ENCODE data around the gene ANKS1B. TPM values are rescaled to one million over a fixed set of nuclear protein-coding genes. Genes with fewer than 3 reads are reported as not detected.

Gene ANKS1B
- total RNA-seq, 4 donors from 2014 or later = 4.9 to 15.4 (median 9.4) TPM

GRCh38 chr12:99352269-99352668 lies 632.5 kb downstream of the ANKS1B start:
- Histone ChIP-seq H3K36me3 (no peaks in the 10 kb centered on the region), H3K27me3 (no peaks in the 10 kb centered on the region), H3K9me3 (no peaks in the 10 kb centered on the region), H3K27ac (no peak overlapping the region), H3K4me1 (no peaks in the 10 kb centered on the region), H3K4me3 (no peak overlapping the region)
- DNase-seq (ENCODE audit: low spot score in 2 of 2) = no peak
- TF ChIP-seq POLR2A (IDR thresholded peaks at IDR 0.05) = no peak
- TF ChIP-seq EP300 (IDR thresholded peaks at IDR 0.05) = no peak
- TF ChIP-seq, protein P1, sequence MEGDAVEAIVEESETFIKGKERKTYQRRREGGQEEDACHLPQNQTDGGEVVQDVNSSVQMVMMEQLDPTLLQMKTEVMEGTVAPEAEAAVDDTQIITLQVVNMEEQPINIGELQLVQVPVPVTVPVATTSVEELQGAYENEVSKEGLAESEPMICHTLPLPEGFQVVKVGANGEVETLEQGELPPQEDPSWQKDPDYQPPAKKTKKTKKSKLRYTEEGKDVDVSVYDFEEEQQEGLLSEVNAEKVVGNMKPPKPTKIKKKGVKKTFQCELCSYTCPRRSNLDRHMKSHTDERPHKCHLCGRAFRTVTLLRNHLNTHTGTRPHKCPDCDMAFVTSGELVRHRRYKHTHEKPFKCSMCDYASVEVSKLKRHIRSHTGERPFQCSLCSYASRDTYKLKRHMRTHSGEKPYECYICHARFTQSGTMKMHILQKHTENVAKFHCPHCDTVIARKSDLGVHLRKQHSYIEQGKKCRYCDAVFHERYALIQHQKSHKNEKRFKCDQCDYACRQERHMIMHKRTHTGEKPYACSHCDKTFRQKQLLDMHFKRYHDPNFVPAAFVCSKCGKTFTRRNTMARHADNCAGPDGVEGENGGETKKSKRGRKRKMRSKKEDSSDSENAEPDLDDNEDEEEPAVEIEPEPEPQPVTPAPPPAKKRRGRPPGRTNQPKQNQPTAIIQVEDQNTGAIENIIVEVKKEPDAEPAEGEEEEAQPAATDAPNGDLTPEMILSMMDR (IDR thresholded peaks at IDR 0.05) = no peak
- no peak for TF ChIP-seq POLR2AphosphoS5 (IDR thresholded peaks at IDR 0.05)
- 31% methylated on average over 3 of the region's 3 CpGs for WGBS

- Histone ChIP-seq H3K4me1 (no peaks in the 10 kb centered on the region), H3K27ac (no peak overlapping the region), H3K4me3 (no peak overlapping the region), H3K27me3 (no peaks in the 10 kb centered on the region), H3K36me3 (no peaks in the 10 kb centered on the region), H3K9me3 (no peaks in the 10 kb centered on the region)
- no peak for DNase-seq (ENCODE audit: low spot score in 2 of 2)
- TF ChIP-seq POLR2AphosphoS5 (IDR thresholded peaks at IDR 0.05) (no peak), POLR2A (IDR thresholded peaks at IDR 0.05) (no peak), EP300 (IDR thresholded peaks at IDR 0.05) (no peak)
- TF ChIP-seq, protein P1 (IDR thresholded peaks at IDR 0.05) = no peak
Observed at GRCh38 chr12:99343960-99344359, 640.8 kb downstream of the ANKS1B start.

DNA sequence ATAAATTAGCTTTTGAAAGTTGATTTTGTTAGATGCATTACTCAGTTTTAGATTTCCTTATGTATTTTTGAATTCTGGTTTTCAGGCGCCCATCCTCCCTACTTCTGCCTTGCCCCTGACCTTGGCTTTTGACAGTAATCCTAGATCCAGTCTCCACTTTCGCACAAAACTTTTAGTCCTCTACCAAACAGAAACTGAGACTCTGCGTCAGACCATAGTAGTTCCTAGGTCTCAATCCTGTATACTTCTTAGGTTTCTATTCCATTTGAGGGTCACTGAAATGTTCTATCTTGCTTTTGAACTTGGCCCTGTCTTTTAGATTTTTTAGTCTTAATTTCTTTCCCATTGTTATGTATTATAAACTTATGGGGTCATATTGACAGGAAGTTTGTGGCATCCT lies 645.1 kb downstream of the ANKS1B start:
- no peak for DNase-seq (ENCODE audit: low spot score in 2 of 2)
- 92% methylated on average over 3 of the region's 3 CpGs for WGBS
- Histone ChIP-seq H3K4me3 (no peak overlapping the region), H3K4me1 (no peaks in the 10 kb centered on the region), H3K36me3 (no peaks in the 10 kb centered on the region), H3K27ac (no peak overlapping the region), H3K27me3 (no peaks in the 10 kb centered on the region), H3K9me3 (no peaks in the 10 kb centered on the region)
- TF ChIP-seq POLR2A (IDR thresholded peaks at IDR 0.05) = no peak

- H3K4me3 ChIP-seq = no peak overlapping the region
- H3K27ac ChIP-seq = no peak overlapping the region
- DNase-seq (ENCODE audit: low spot score in 2 of 2) = no peak
- no peaks in the 10 kb centered on the region for H3K36me3 ChIP-seq
- H3K9me3 ChIP-seq = no peaks in the 10 kb centered on the region
- no peaks in the 10 kb centered on the region for H3K4me1 ChIP-seq
- H3K27me3 ChIP-seq = no peaks in the 10 kb centered on the region
- TF ChIP-seq POLR2AphosphoS5 (IDR thresholded peaks at IDR 0.05) (no peak), POLR2A (IDR thresholded peaks at IDR 0.05) (no peak), EP300 (IDR thresholded peaks at IDR 0.05) (no peak)
- TF ChIP-seq, protein P1 (IDR thresholded peaks at IDR 0.05) = no peak
- 30% methylated on average over 5 of the region's 5 CpGs for WGBS
Observed at GRCh38 chr12:99334285-99335056, 650.3 kb downstream of the ANKS1B start.

DNA sequence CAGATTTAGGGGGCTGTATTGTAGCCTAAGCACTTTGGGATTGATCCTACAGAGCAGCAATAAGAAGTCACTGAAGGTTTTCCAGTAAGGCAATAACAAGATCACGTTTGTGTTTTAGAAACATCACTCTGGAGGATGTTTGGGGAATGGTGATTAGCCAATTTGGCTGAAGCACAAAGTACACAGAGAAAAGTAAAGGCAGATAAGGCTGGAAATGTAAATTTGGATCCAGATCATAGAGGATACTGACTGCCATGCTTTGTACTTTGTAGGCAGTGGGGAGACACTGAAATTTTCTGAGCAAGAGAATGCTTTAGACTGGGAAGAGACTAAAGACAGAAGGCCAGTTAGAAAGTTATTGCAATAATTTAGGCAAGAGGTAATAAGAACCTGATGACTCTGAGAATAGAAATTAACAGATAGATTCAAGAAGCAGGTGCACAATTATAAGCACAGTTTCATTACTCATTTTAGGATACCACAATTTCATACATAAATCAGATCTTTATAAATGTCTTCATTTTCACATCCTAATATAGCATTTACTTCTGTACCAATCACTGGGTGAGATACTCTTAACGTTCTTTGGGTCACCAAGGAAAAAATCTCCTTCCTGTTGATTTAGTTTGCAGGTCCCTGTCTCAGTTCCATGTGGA lies 651.7 kb downstream of the ANKS1B start:
- H3K4me1 ChIP-seq = no peaks in the 10 kb centered on the region
- H3K27ac ChIP-seq = no peak overlapping the region
- 38% methylated on average over 2 of the region's 2 CpGs for whole genome bisulfite sequencing
- no peak overlapping the region for H3K4me3 ChIP-seq
- H3K9me3 ChIP-seq = no peaks in the 10 kb centered on the region
- no peaks in the 10 kb centered on the region for H3K27me3 ChIP-seq
- no peak for TF ChIP-seq EP300 (IDR thresholded peaks at IDR 0.05)
- TF ChIP-seq, protein P1 (IDR thresholded peaks at IDR 0.05) = no peak
- TF ChIP-seq POLR2A (IDR thresholded peaks at IDR 0.05) = no peak
- no peaks in the 10 kb centered on the region for H3K36me3 ChIP-seq
- no peak for DNase-seq (ENCODE audit: low spot score in 2 of 2)

All from suprapubic skin (tissue), 4 donors.